Sigmoid colon (tissue), 4 donors: Measurements from ENCODE around the gene SPTBN1.

Experiments
- POLR2A ChIP-seq, 2 donors: fragments of 450-650 bp; IDR thresholded peaks; one replicate each; pipeline ENCODE4 v1.6.1; 2016; ENCODE audit warnings: antibody characterized with exemption in 2 of 2, mild to moderate bottlenecking in 2 of 2, moderate library complexity in 2 of 2
- POLR2AphosphoS5 ChIP-seq, 4 donors: sonication (generic); formaldehyde crosslinking; IDR thresholded peaks; one replicate each; pipeline ENCODE4 v1.6.1; 2017; ENCODE audit warnings: antibody characterized with exemption in 4 of 4
- TF ChIP-seq, protein P1 (sequence below), 4 experiments: fragments of 450-650 bp in 3 of 4; fragments of 200-600 bp in 1 of 4; IDR thresholded peaks; one replicate each; pipeline ENCODE4 v1.5.1; 2016 to 2019; ENCODE audit warnings: antibody characterized with exemption in 4 of 4, mild to moderate bottlenecking in 3 of 4, moderate library complexity in 2 of 4

GRCh38 chr2:54553075-54553474 is 96.9 kb downstream of the SPTBN1 start:
- TF ChIP-seq, protein P1, sequence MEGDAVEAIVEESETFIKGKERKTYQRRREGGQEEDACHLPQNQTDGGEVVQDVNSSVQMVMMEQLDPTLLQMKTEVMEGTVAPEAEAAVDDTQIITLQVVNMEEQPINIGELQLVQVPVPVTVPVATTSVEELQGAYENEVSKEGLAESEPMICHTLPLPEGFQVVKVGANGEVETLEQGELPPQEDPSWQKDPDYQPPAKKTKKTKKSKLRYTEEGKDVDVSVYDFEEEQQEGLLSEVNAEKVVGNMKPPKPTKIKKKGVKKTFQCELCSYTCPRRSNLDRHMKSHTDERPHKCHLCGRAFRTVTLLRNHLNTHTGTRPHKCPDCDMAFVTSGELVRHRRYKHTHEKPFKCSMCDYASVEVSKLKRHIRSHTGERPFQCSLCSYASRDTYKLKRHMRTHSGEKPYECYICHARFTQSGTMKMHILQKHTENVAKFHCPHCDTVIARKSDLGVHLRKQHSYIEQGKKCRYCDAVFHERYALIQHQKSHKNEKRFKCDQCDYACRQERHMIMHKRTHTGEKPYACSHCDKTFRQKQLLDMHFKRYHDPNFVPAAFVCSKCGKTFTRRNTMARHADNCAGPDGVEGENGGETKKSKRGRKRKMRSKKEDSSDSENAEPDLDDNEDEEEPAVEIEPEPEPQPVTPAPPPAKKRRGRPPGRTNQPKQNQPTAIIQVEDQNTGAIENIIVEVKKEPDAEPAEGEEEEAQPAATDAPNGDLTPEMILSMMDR (IDR thresholded peaks at IDR 0.05) = no peak
- TF ChIP-seq POLR2A (IDR thresholded peaks at IDR 0.05) = no peak
- no peak for TF ChIP-seq POLR2AphosphoS5 (IDR thresholded peaks at IDR 0.05)
